K562 (cell line): Measurements from ENCODE around the gene CD300A. TPM values are rescaled to one million over a fixed set of nuclear protein-coding genes. Genes with fewer than 3 reads are reported as not detected.
A peak's percentile ranks its signal among the peaks of the same experiment; 100 is the strongest.

Experiments used
- ATAC-seq: fragments of 200-7000 bp; cut with Tn5 transposase; 3 replicates; pipeline ENCODE4 v1.9.1; 2020; ENCODE audit warnings: moderate library complexity
- BruUV-seq: library from RNA; stranded (reverse); fragments of 400-500 nt; replicated peaks from 2 replicates; lab custom pipeline; 2021; lab: Mats Ljungman, UMichigan
- CTCF ChIA-PET: fragments of 300-600 bp; formaldehyde crosslinking; extraction: SDS; loops from one replicate; lab custom pipeline; 2021; ENCODE audit warnings: low intra/inter-chr PET ratio; lab: Yijun Ruan, JAX
- POLR2A ChIA-PET: fragments of 300-600, 350-650 bp; sonication (Branson Sonifier 250); formaldehyde crosslinking; extraction: SDS; loops from one replicate; lab custom pipeline; 2021; ENCODE audit warnings: antibody characterized with exemption, inconsistent platforms; lab: Yijun Ruan, JAX
- DNase-seq, 4 experiments: peaks; one replicate each; pipeline versions ENCODE4 v3.0.0 to v3.0.0-alpha.2; 2011 to 2018; ENCODE audit warnings: low spot score in 3 of 4, mixed read lengths in 3 of 4; ENCODE audit errors: extremely low read depth in 1 of 4
- FAIRE-seq: peaks from 2 replicates; lab custom pipeline; 2011; peaks lifted over from hg19 to GRCh38; lab: Jason Lieb, UNC
- H2AFZ ChIP-seq: 2 replicates; pipeline ENCODE4 v1.6.0; 2011; ENCODE audit warnings: low read depth, low read length, control low read depth, inconsistent platforms
- H3K27ac ChIP-seq: fragments of 200-600 bp; 3 replicates; pipeline ENCODE4 v1.8.0; 2011; ENCODE audit warnings: low read depth, mild to moderate bottlenecking, control low read depth, inconsistent platforms, low read length, moderate library complexity, mixed read lengths; ENCODE audit errors: extremely low read depth
- H3K27me3 ChIP-seq, 2 experiments: fragments of 300-600 bp in 1 of 2; 2 replicates in 1 of 2; 3 replicates in 1 of 2; pipeline versions ENCODE4 v1.6.0 to v1.8.0; 2011; ENCODE audit warnings: inconsistent platforms in 2 of 2, low read length in 2 of 2, mild to moderate bottlenecking in 1 of 2, mixed read lengths in 1 of 2, moderate library complexity in 1 of 2; ENCODE audit not compliant: control insufficient read depth in 2 of 2, insufficient read depth in 2 of 2
- H3K36me3 ChIP-seq: fragments of 300-600 bp; 3 replicates; pipeline ENCODE4 v1.8.0; 2011; ENCODE audit warnings: mild to moderate bottlenecking, low read length, inconsistent platforms; ENCODE audit not compliant: control insufficient read depth, insufficient read depth
- H3K4me1 ChIP-seq, 2 experiments: fragments of 200-600 bp in 1 of 2; replicated peaks in 1 of 2; 2 replicates in 1 of 2; 3 replicates in 1 of 2; pipeline versions ENCODE4 v1.5.1 to v1.8.0; 2011; ENCODE audit warnings: inconsistent platforms in 2 of 2, low read length in 2 of 2, mild to moderate bottlenecking in 1 of 2, mixed read lengths in 1 of 2, moderate library complexity in 1 of 2; ENCODE audit not compliant: control insufficient read depth in 2 of 2, insufficient read depth in 2 of 2
- H3K4me2 ChIP-seq: 2 replicates; pipeline ENCODE4 v1.6.1; 2011; ENCODE audit warnings: low read length, control low read depth, inconsistent platforms, mixed read lengths; ENCODE audit not compliant: insufficient read depth
- H3K4me3 ChIP-seq: fragments of 200-600 bp; sonication (generic), shearing (Covaris generic); 2 replicates; pipeline ENCODE4 v1.5.1; 2016; ENCODE audit warnings: control low read depth, inconsistent platforms
- H3K79me2 ChIP-seq: fragments of 200-600 bp; 3 replicates; pipeline ENCODE4 v1.8.0; 2011; ENCODE audit warnings: low read length, inconsistent platforms; ENCODE audit not compliant: control insufficient read depth, insufficient read depth
- H3K9ac ChIP-seq, 2 experiments: 2 replicates each; pipeline versions ENCODE4 v1.6.0 to v1.6.1; 2011; ENCODE audit warnings: low read depth in 2 of 2, low read length in 2 of 2, control low read depth in 1 of 2, inconsistent platforms in 1 of 2, mild to moderate bottlenecking in 1 of 2, mixed read lengths in 1 of 2; ENCODE audit not compliant: insufficient read depth in 1 of 2
- H3K9me1 ChIP-seq: one replicate; pipeline ENCODE4 v1.6.0; 2011; ENCODE audit warnings: inconsistent platforms, mild to moderate bottlenecking, low read length, moderate library complexity; ENCODE audit not compliant: control insufficient read depth, insufficient read depth
- H3K9me3 ChIP-seq: replicated peaks from 2 replicates; pipeline ENCODE4 v1.5.1; 2011; ENCODE audit warnings: low read depth, low read length, inconsistent platforms; ENCODE audit not compliant: control insufficient read depth, insufficient read depth
- H4K20me1 ChIP-seq: replicated peaks from 2 replicates; pipeline ENCODE4 v1.6.1; 2011; ENCODE audit warnings: low read length, inconsistent platforms, mixed read lengths; ENCODE audit not compliant: control insufficient read depth, insufficient read depth
- BMI1 ChIP-seq: fragments of 150-350 bp; IDR thresholded peaks from 2 replicates; pipeline ENCODE4 v1.6.1; 2014; ENCODE audit warnings: low read length
- CREB3 ChIP-seq: fragments of 450-650 bp; conservative IDR thresholded peaks from 2 replicates; pipeline ENCODE4 v1.6.1; 2016; ENCODE audit warnings: missing genetic modification characterization, low read depth, mild to moderate bottlenecking, missing compliant biosample characterization, moderate library complexity
- CTBP1 ChIP-seq: fragments of 450-650 bp; IDR thresholded peaks from 2 replicates; pipeline ENCODE4 v1.6.1; 2016; ENCODE audit warnings: borderline replicate concordance
- EGR1 ChIP-seq: fragments of 450-650 bp; conservative IDR thresholded peaks from 2 replicates; pipeline ENCODE4 v1.6.1; 2017; ENCODE audit warnings: mild to moderate bottlenecking
- ELF1 ChIP-seq: fragments of 200-800 bp; sonication (Bioruptor generic); IDR thresholded peaks from 2 replicates; pipeline ENCODE4 v1.6.1; 2016; ENCODE audit warnings: missing genetic modification characterization, missing compliant biosample characterization
- HINFP ChIP-seq: fragments of 450-650 bp; conservative IDR thresholded peaks from 2 replicates; pipeline ENCODE4 v1.6.1; 2016; ENCODE audit warnings: missing genetic modification characterization, low read depth, mild to moderate bottlenecking, control low read depth, missing compliant biosample characterization
- JUND ChIP-seq, 2 experiments: IDR thresholded peaks; 2 replicates in 1 of 2; 3 replicates in 1 of 2; pipeline ENCODE4 v1.6.1; 2011; ENCODE audit warnings: borderline replicate concordance in 2 of 2, low read depth in 2 of 2, low read length in 2 of 2, improper control_type of control experiment in 1 of 2, missing biosample characterization in 1 of 2, missing genetic modification characterization in 1 of 2, missing genetic modification reagents in 1 of 2
- MYNN ChIP-seq, 2 experiments: sonication (generic); formaldehyde crosslinking in 1 of 2; IDR thresholded peaks; 2 replicates each; pipeline versions ENCODE4 v1.5.0 to v1.6.1; 2016 to 2020; ENCODE audit warnings: antibody characterized with exemption in 1 of 2, missing genetic modification reagents in 1 of 2
- RFX5 ChIP-seq: IDR thresholded peaks from 2 replicates; pipeline ENCODE4 v1.6.1; 2011; ENCODE audit warnings: low read depth, mild to moderate bottlenecking, improper control_type of control experiment, low read length
- SMARCE1 ChIP-seq: fragments of 450-650 bp; IDR thresholded peaks from 2 replicates; pipeline ENCODE4 v1.7.1; 2016; ENCODE audit warnings: mild to moderate bottlenecking
- TEAD4 ChIP-seq, 2 experiments: sonication (generic) in 1 of 2; formaldehyde crosslinking in 1 of 2; IDR thresholded peaks; 2 replicates each; pipeline versions ENCODE4 v1.6.1 to v1.8.0; 2012 to 2022; ENCODE audit warnings: borderline replicate concordance in 1 of 2, inconsistent platforms in 1 of 2, low read length in 1 of 2, mild to moderate bottlenecking in 1 of 2, missing genetic modification reagents in 1 of 2
- XRCC4 ChIP-seq: IDR thresholded peaks from one replicate; pipeline ENCODE4 v1.6.1; 2011; ENCODE audit not compliant: insufficient read depth, insufficient read length; ENCODE audit errors: extremely low read depth
- WGBS: fragments of 100-300 bp; shearing (Covaris generic); methylation state at CpG from one replicate; pipeline ENCODE4 v1.1.6; 2016; ENCODE audit warnings: low coverage, mixed read lengths; ENCODE audit not compliant: insufficient coverage; ENCODE audit errors: missing lambda C conversion rate; 5-methylcytosine and 5-hydroxymethylcytosine counted together
- in situ Hi-C: fragments of 300-500 bp; cut with MboI; formaldehyde crosslinking; loops from 4 replicates; pipeline ENCODE4 v1.15.0; 2018; ENCODE audit warnings: inconsistent platforms, mixed read lengths
- intact Hi-C: fragments of 100-400 bp; cut with micrococcal nuclease; formaldehyde crosslinking; loops from 2 replicates; pipeline ENCODE4 v1.14.2; 2022
- polyA plus RNA-seq, 8 experiments: library from polyadenylated mRNA; depleted of rRNA in 4 of 8; stranded (reverse) in 5 of 8; unstranded in 3 of 8; fragments of >200 nt; fragmentation: Nextera tagmentation in 2 of 8; fragmentation: Illumina TruSeq in 1 of 8; extraction: Ambion mirVana in 2 of 8; extraction: Trizol in 1 of 8; gene quantifications; 2 replicates each; pipeline versions ENCODE4 v1.2.1 to v1.2.3, GENCODE V29; 2011 to 2014; ENCODE audit warnings: inconsistent platforms in 1 of 8, missing spikeins in 1 of 8
- total RNA-seq, 7 experiments: library from RNA; depleted of rRNA in 6 of 7; stranded (reverse); fragments of >200 nt in 6 of 7; fragmentation: Illumina TruSeq in 2 of 7; extraction: Trizol in 2 of 7; gene quantifications; 2 replicates each; pipeline versions ENCODE4 v1.2.1 to v1.2.3, GENCODE V29; 2011 to 2021; ENCODE audit warnings: low replicate concordance in 1 of 7
- TF ChIP-seq, protein P1 (sequence below): fragments of 450-650 bp; formaldehyde crosslinking; IDR thresholded peaks from 2 replicates; pipeline ENCODE4 v1.4.0; 2022; ENCODE audit warnings: missing genetic modification characterization
- TF ChIP-seq, protein P2 (sequence below): fragments of 250-450 bp; sonication (Bioruptor Pico); IDR thresholded peaks from 2 replicates; pipeline ENCODE4 v1.4.0; 2020; ENCODE audit warnings: borderline replicate concordance

The CD300A gene
- total and polyA plus RNA-seq, 9 of the 15 experiments (the other 6 are each of a cell fraction or from before 2014, with no cell fraction given), result 0.21 to 1.7 (median 0.41) TPM; not detected in 1

GRCh38 chr17:74457146-74457819 is 9.2 kb upstream of the CD300A start:
- peaks cover 15 to 22% of the 10 kb centered on the region in 2 experiments; a peak in 4 of 5 replicates for H3K4me1 ChIP-seq
- H3K27ac ChIP-seq, result no peak overlapping the region
- H3K9me3 ChIP-seq, result no peaks in the 10 kb centered on the region
- peak overlapping the region; percentile 74 for H2AFZ ChIP-seq
- no peak overlapping the region for H3K4me3 ChIP-seq
- H3K79me2 ChIP-seq, result no peaks in the 10 kb centered on the region
- no peaks in the 10 kb centered on the region for H4K20me1 ChIP-seq
- intact Hi-C loops (loop anchor here (1.0 to 2.0 kb wide), 5 partner anchors 36 to 156 kb away; no protein-coding TSS in a partner anchor), in situ Hi-C loops (no loop called here)
- ChIA-PET CTCF (interaction anchor here (1.0 to 3.6 kb wide), 6 partner anchors 20 to 89 kb away, joined by 3 to 61 read pairs (median 8); no protein-coding TSS in a partner anchor), POLR2A (interaction anchor here (0.6 kb wide), 1 partner anchor 46 kb away, joined by 3 read pairs; no protein-coding TSS in a partner anchor)
- FAIRE-seq (peak; percentile 72), ATAC-seq (peak; percentile 33), DNase-seq (peak; percentile 65 to 83 (median 70))
- H3K36me3 ChIP-seq, result no peaks in the 10 kb centered on the region
- H3K9ac ChIP-seq, result no peak overlapping the region
- no peaks in the 10 kb centered on the region for H3K9me1 ChIP-seq
- peaks cover 0 to 17% of the 10 kb centered on the region in 2 experiments; a peak in 3 of 5 replicates for H3K27me3 ChIP-seq
- BruUV-seq, result no TSS peak
- no peak overlapping the region for H3K4me2 ChIP-seq
- WGBS, result 18% methylated on average over 18 of the region's 18 CpGs
- TF ChIP-seq XRCC4 (no peak), RFX5 (no peak), HINFP (tag) (peak; percentile 96), JUND (IDR thresholded peaks at IDR 0.05; ENCODE audit: borderline replicate concordance, low read depth, low read length) (peak; percentile 27; the same call in 1 of the 2 replicates), JUND (tag; IDR thresholded peaks at IDR 0.05; ENCODE audit: borderline replicate concordance, low read depth, low read length) (no peak), SMARCE1 (no peak), CREB3 (tag) (0 out of 2 replicates have a peak, but pooled peaks have one; percentile 35), EGR1 (no peak), TEAD4 (IDR thresholded peaks at IDR 0.05; ENCODE audit: low read length) (0 out of 2 replicates have a peak, but pooled peaks have one; percentile 14), TEAD4 (CRISPR knock-in tag; IDR thresholded peaks at IDR 0.05; ENCODE audit: borderline replicate concordance) (no peak), ELF1 (0 out of 2 replicates have a peak, but pooled peaks have one; percentile 23), CTBP1 (peak; percentile 48; the same call in 1 of the 2 replicates), BMI1 (0 out of 2 replicates have a peak, but pooled peaks have one; percentile 22), MYNN (IDR thresholded peaks at IDR 0.05) (0 out of 2 replicates have a peak, but pooled peaks have one; percentile 23), MYNN (CRISPR knock-in tag; IDR thresholded peaks at IDR 0.05) (no peak)
- TF ChIP-seq, protein P1, sequence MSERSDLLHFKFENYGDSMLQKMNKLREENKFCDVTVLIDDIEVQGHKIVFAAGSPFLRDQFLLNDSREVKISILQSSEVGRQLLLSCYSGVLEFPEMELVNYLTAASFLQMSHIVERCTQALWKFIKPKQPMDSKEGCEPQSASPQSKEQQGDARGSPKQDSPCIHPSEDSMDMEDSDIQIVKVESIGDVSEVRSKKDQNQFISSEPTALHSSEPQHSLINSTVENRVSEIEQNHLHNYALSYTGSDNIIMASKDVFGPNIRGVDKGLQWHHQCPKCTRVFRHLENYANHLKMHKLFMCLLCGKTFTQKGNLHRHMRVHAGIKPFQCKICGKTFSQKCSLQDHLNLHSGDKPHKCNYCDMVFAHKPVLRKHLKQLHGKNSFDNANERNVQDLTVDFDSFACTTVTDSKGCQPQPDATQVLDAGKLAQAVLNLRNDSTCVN (CRISPR knock-in tag), result no peak
- TF ChIP-seq, protein P2, sequence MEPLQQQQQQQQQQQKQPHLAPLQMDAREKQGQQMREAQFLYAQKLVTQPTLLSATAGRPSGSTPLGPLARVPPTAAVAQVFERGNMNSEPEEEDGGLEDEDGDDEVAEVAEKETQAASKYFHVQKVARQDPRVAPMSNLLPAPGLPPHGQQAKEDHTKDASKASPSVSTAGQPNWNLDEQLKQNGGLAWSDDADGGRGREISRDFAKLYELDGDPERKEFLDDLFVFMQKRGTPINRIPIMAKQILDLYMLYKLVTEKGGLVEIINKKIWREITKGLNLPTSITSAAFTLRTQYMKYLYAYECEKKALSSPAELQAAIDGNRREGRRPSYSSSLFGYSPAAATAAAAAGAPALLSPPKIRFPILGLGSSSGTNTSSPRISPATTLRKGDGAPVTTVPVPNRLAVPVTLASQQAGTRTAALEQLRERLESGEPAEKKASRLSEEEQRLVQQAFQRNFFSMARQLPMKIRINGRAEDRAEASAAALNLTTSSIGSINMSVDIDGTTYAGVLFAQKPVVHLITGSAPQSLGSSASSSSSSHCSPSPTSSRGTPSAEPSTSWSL (CRISPR knock-in tag), result no peak
